Measurements from ENCODE around the gene WDR20.
"Not testable (repeated sequence)": the region's sequence is repeated elsewhere in the genome, so short reads cannot be mapped to it uniquely, and the experiment has no call there.

Gene WDR20

GRCh38 chr14:102134021-102134420 lies 5.7 kb upstream of the WDR20 start:
- DNase-seq, result not testable (repeated sequence)

- not testable (repeated sequence) for DNase-seq
These were observed 5.0 kb upstream of the WDR20 start for GRCh38 chr14:102134719-102135118.

DNA sequence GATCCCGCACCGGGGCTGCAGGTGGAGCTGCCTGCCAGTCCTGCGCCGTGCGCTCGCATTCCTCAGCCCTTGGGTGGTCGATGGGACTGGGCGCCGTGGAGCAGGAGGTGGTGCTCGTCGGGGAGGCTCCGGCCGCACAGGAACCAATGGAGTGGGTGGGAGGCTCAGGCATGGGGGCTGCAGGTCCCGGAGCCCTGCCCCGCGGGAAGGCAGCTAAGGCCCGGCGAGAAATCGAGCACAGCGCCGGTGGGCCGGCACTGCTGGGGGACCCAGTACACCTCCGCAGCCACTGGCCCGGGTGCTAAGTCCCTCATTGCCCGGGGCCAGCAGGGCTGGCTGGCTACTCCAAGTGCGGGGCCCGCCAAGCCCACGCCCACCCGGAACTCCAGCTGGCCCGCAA lies 4.2 kb upstream of the WDR20 start:
- DNase-seq, result not testable (repeated sequence)

DNA sequence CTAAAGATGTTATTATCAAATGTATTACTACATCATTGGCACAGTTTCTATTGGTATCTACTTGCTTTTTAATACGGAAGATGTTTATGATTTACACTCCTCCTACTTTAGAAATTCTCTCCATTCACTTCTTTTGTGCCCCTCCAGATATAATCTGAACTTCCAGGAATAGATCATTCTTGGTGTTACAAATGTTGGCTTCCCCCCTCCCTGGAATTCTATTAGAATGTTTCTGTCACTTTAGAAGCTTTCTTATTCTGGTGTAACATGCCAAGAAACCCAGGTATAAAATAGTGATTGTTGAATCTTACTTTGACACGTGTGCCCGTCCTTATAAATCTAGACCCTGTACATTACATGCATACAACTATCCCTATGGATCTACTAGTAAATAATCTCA lies 1.2 kb upstream of the WDR20 start:
- no peak for DNase-seq

DNA sequence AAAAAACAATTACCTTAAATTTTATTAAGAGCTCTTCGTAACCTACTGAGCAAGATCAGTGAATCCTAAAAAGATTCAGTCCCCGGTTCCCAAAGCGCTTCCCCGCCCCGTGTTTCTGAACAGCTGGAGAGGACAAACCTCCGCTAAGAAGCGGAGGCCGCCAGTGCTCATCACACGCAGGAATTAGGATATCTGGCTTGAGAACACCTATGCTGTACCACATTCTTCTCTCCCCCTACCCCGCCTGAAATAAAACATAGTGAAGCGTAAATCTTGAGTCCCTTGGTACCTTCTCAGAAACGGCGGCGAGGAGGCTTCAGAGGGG lies 774 bp upstream of the WDR20 start:
- DNase-seq, result no peak

- no peak for DNase-seq
These were observed 491 bp downstream of the WDR20 start for GRCh38 chr14:102140027-102140749.

DNA sequence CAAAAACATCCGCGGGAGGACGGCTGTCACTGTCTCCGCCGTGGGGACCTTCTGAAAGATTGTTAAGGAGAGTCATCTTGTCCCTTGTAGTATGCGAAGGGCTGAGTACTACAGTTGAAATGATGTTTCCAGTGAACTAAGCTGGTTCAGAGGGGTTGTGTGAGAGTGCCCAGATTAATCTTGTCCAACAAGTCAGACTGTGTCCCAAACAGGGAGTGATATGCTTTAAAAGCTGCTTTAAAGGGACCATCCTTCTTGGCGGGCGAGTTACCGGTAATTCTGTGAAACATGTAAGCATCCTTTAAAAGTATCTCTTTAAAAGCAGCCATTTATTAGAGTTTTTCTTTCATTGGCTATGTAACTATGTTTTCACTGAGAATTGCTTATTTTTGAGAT lies 1.1 kb downstream of the WDR20 start:
- DNase-seq, result no peak

- no peak for DNase-seq
These were observed 2.1 kb downstream of the WDR20 start for GRCh38 chr14:102141797-102142196.

DNA sequence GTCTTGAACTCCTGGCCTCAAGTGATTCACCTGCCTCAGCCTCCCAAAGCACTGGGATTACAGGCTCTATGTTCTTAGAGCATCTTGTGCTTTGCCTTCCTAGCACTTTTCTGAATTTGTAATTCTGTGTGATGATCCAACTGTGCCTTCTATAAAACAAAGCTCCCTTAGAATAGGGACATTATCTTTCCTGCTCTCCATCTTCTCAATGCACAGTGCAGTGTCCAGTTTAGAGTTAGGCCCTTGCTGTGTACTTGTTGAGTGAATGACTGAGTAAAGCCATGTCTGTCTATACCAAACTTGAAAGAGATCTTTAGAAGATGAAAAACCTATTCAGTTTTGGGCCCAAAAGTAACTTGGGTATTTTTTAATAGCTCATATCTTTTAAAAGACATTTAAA lies 5.2 kb downstream of the WDR20 start:
- no peak for DNase-seq

DNA sequence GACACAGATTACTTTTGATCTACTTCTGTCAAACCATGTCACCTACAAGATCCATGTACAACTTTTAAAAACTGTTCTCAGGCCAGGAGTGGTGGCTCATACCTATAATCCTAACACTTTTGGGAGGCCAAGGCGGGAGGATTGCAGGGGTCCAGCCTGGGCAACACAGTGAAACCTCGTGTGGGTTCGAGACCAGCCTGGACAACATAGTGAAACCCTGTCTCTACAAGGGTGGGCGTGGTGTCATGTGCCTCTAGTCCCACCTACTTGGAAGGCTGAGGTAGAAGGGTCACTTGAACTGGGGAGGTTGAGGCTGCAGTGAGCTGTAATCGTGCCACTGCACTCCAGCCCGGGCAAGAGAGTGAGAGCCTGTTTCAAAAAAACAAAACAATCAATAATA lies 5.7 kb downstream of the WDR20 start:
- DNase-seq, result no peak

GRCh38 chr14:102146423-102146822 lies 6.7 kb downstream of the WDR20 start:
- no peak for DNase-seq

- DNase-seq, result no peak
These were observed 10.4 kb downstream of the WDR20 start for GRCh38 chr14:102150083-102150482.

- no peak for DNase-seq
These were observed 11.0 kb downstream of the WDR20 start for GRCh38 chr14:102150744-102151143.

DNA sequence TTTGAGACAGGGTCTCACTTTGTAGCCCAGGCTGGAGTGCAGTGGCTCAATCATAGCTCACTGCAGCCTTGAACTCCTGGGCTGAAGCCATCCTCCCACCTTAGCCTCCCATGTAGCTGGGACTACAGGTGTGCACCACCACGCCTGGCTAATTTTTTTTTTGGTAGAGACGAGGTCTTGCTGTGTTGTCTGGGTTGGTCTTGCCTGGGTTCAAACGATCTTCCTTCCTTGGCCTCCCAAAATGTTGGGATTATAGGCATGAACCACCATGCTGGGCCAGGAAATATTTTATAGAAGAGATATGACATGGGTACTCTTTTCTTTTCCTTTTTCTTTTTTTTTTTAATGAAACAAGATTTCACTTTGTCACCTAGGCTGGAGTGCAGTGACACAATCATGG lies 11.7 kb downstream of the WDR20 start:
- not testable (repeated sequence) for DNase-seq

- DNase-seq, result no peak
These were observed 14.4 kb downstream of the WDR20 start for GRCh38 chr14:102154121-102154520.

GRCh38 chr14:102154821-102155549 lies 15.3 kb downstream of the WDR20 start:
- DNase-seq, result no peak

- DNase-seq, result no peak
These were observed 17.6 kb downstream of the WDR20 start for GRCh38 chr14:102157346-102157745.

DNA sequence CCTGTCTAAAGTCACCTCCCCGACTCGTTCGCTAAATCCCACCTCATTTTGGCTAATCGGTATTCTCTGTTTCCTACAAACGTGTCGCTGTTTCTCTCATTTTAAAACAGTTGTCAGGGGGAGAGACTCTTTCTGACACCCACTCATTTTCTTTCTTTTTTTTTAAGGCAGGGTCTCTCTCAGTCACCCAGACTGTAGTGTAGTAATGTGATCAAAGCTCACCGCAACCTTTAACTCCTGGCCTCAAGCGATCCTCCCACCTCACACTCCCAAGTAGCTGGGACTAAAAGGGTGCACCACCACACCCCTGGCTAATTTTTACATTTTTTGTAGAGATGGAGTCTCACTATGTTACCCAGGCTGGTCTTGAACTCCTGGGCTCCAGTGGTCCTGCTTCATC lies 19.1 kb downstream of the WDR20 start:
- no peak for DNase-seq

DNA sequence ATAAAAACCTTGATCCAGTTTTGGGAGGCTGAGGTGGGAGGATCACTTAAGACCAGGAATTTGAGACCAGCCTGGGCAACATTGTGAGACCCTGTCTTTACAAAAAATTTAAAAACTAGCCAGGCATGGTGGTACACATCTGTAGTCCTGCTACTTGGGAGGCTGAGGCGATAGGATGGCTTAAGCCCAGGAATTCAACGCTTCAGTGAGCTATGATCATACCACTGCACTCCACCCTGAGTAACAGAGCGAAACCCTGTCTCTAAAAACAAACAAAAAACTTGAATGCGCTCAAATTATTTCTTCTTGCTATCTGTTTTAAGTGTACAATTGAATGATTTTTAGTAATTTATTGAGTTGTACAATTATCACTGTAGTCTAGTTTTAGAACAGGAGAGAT lies 20.1 kb downstream of the WDR20 start:
- no peak for DNase-seq

- no peak for DNase-seq
These were observed 22.8 kb downstream of the WDR20 start for GRCh38 chr14:102162487-102162886.

DNA sequence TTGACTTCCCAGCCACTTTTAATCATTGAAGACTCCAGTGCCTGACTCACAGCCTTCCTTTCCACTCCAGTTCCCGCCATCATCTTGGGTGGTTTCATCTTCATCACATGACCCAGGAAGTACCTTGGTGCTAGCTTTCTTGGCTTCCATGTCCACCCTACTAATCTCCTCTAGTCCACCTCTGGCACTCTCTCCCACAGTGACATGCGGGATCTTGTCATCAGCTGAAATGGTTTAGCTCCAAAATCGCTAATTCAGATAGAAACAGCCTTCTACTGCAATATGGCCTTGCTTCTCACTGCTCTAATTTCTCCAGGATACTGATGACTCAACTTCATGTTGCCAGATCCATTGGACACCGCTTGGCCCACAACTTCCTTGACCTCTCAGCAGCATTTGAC lies 24.5 kb downstream of the WDR20 start:
- no peak for DNase-seq

DNA sequence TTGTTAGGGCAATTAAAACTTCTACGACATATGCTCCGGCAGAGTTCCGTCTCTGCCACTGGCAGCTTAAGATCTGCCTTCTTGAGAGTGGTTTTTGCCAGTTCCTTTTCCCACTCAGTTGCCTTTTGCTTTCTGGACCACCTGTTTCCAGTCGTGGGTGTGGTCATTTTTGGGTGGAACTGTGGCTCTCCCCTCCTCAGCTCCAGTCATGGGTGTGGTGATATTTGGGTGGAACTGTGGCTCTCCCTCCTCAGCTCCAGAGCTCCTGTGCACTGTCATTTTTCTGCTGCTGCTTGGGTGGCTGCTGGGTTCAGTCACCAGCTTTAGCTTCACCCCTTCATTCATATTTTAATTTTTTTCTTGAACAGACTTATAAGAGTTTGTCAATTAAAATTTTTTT lies 25.3 kb downstream of the WDR20 start:
- DNase-seq, result no peak

DNA sequence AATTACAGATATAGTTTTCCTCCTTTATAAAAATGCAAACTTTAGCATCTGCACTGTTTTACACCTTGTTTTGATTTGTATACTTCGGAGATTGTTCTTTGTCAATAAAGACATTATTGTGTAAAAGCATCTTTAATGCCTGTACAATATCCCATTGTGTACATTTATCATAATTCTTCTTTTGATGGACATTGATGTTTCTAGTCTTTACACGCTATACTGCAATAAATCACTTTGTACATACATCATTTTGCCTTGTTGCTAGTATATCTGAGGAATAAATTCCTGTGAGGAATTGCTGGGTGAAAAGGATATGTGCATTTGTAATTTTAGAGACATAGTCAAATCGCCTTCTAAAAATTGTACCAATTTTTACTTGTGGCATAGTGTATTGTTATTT lies 30.4 kb downstream of the WDR20 start:
- DNase-seq, result no peak

DNA sequence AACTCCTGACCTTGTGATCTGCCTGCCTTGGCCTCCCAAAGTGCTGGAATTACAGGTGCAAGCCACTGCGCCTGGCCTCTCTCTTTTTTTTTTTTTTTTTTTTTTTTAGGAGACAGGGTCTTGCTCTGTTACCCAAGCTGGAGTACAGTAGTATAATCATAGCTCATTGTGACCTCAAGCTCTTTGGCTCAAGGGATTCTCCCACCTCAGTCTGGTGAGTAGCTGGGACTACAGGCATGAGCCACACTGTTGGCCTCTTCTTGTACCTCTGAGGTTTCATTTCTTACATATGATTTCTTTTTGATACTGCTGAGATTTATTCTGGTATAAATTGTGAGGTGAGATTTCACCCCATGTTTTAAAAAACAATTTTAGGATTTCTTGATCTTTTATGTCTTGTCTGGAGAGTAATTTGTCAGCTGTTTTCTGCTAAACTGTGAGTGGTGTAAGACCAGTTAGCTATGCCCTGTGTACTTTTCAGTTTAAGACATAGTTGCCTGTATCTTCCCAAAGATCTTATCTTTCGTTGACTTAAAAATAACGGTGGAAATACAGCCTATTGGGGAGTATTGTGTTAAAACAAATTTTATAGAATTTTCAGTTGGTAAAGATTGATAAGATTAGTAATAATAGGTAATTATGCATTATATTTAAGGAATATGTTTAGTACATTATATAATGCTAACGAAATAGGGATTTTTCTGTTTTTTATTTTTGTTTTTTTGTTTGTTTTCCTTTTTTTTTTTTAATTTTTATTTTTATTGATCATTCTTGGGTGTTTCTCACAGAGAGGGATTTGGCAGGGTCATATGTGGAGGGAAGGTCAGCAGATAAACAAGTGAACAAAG lies 31.7 kb downstream of the WDR20 start:
- no peak for DNase-seq

All from NCI-H187 treated with DMSO at 0.1 percent for 48 hours (cell line).